GM20000 (cell line): ENCODE measurements around the gene RASSF4.

Experiments
- DNase-seq: peaks from one replicate; pipeline ENCODE4 v3.0.0; 2012; ENCODE audit warnings: low spot score
- CTCF ChIP-seq: IDR thresholded peaks from 2 replicates; pipeline ENCODE4 v1.5.1; 2012; ENCODE audit warnings: mild to moderate bottlenecking, control low read depth; ENCODE audit errors: extremely low read depth, missing control alignments

RASSF4 gene

GRCh38 chr10:44938956-44939355, 20.6 kb upstream of the RASSF4 start:
- TF ChIP-seq CTCF: no peak

GRCh38 chr10:44939691-44940401, 19.8 kb upstream of the RASSF4 start:
- no peak for TF ChIP-seq CTCF
- DNase-seq: no peak

More at GRCh38 chr10:44938956-44939355, 20.6 kb upstream of the RASSF4 start:
- no peak for DNase-seq

GRCh38 chr10:44944354-44944753, 15.2 kb upstream of the RASSF4 start:
- TF ChIP-seq CTCF: no peak
- no peak for DNase-seq

- no peak for TF ChIP-seq CTCF
- no peak for DNase-seq
Measured at GRCh38 chr10:44946205-44946604, 13.4 kb upstream of the RASSF4 start.

GRCh38 chr10:44947371-44948152, 12.0 kb upstream of the RASSF4 start:
- no peak for TF ChIP-seq CTCF

GRCh38 chr10:44948642-44949041, 11.0 kb upstream of the RASSF4 start:
- DNase-seq: no peak
- TF ChIP-seq CTCF: no peak

More at GRCh38 chr10:44947371-44948152, 12.0 kb upstream of the RASSF4 start:
- DNase-seq: peak; percentile 50

- DNase-seq: no peak
- TF ChIP-seq CTCF: no peak
Measured at GRCh38 chr10:44949127-44949802, 10.3 kb upstream of the RASSF4 start.
